ENCODE data around the gene ALOXE3.

Gene ALOXE3

GRCh38 chr17:8123695-8124349 is 5.5 kb upstream of the ALOXE3 start, which contains the start of gene HES7:
Gene HES7 (minus strand): TSS chr17:8124106. CDS start chr17:8124084, 22 bp downstream.
- H3K4me3 ChIP-seq (ENCODE audit: low read depth, low read length): peak within 1 kb of the TSS; percentile 58
- DNase-seq (ENCODE audit: low read depth): no peak
- TF ChIP-seq CTCF (IDR thresholded peaks at IDR 0.05; ENCODE audit: control insufficient read depth, extremely low read depth, insufficient read depth): no peak

- no peak for DNase-seq (ENCODE audit: low read depth)
- peak overlapping the region; percentile 58 for H3K4me3 ChIP-seq (ENCODE audit: low read depth, low read length)
- TF ChIP-seq CTCF (IDR thresholded peaks at IDR 0.05; ENCODE audit: control insufficient read depth, extremely low read depth, insufficient read depth): no peak
These were observed 4.8 kb upstream of the ALOXE3 start for GRCh38 chr17:8122924-8123694.

DNA sequence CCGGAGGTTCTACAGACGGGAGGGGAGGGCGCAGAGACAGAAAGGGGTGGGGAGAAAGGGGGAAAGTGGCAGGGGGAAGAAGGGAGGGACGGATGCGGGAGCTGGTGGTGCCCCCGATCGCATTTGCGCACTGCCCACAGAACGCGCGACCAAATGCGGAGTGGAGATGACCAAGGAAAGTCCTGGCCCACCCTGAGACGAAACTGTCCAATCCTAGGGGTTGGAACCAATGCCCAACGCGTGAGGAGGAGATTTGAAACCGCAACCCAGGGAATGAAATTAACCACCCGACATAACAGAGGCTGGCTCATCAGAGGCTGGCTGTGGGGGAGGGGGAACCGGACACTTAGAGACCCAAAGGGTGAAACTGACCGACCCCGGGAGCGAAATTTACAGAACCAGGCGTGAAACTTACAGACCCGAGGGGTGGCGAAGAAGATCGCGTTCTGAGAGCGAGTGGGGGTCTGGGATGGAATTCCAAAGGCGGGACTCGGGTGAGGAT is 4.2 kb upstream of the ALOXE3 start:
- no peak for DNase-seq (ENCODE audit: low read depth)
- no peak for TF ChIP-seq CTCF (IDR thresholded peaks at IDR 0.05; ENCODE audit: control insufficient read depth, extremely low read depth, insufficient read depth)
- peak overlapping the region; percentile 58 for H3K4me3 ChIP-seq (ENCODE audit: low read depth, low read length)

DNA sequence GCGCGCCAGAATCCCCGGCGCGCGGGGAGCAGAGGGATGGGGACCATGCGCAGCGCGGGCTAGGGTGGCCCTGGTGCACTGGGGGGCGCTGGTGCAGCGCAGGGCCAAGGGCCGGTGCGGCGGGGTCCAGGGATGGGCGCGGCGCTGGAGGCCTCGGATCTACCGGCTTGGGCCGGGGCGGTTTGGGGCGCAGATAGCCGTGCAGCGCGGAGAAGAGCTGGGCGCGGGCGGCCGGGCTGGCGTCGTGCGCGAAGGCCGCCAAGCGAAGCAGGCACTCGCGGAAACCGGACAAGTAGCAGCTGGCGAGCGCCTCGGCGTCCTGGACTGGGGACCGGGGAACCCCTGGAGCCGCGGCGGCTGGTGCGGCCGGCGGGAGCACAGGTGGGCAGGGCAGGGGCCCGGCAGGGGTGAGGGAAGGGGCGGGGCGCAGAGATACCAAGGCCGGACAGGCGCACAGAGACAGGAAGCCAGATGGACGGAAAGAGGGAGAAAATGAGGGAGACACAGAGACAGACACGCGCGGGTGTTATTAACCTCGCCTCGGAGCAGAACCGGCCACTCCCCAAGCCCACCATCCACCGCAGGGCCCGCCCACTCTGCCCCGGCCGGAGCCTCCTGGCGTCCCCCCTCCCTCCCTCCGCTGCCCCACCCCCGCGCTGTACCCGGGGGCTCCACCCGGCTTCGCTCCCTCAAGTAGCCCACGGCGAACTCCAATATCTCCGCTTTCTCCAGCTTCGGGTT is 3.5 kb upstream of the ALOXE3 start:
- TF ChIP-seq CTCF (IDR thresholded peaks at IDR 0.05; ENCODE audit: control insufficient read depth, extremely low read depth, insufficient read depth): peak; percentile 61
- DNase-seq (ENCODE audit: low read depth): no peak
- H3K4me3 ChIP-seq (ENCODE audit: low read depth, low read length): peak overlapping the region; percentile 58

- TF ChIP-seq CTCF (IDR thresholded peaks at IDR 0.05; ENCODE audit: control insufficient read depth, extremely low read depth, insufficient read depth): no peak
- no peak for DNase-seq (ENCODE audit: low read depth)
- peak overlapping the region; percentile 58 for H3K4me3 ChIP-seq (ENCODE audit: low read depth, low read length)
These were observed 3.0 kb upstream of the ALOXE3 start for GRCh38 chr17:8121407-8121680.

DNA sequence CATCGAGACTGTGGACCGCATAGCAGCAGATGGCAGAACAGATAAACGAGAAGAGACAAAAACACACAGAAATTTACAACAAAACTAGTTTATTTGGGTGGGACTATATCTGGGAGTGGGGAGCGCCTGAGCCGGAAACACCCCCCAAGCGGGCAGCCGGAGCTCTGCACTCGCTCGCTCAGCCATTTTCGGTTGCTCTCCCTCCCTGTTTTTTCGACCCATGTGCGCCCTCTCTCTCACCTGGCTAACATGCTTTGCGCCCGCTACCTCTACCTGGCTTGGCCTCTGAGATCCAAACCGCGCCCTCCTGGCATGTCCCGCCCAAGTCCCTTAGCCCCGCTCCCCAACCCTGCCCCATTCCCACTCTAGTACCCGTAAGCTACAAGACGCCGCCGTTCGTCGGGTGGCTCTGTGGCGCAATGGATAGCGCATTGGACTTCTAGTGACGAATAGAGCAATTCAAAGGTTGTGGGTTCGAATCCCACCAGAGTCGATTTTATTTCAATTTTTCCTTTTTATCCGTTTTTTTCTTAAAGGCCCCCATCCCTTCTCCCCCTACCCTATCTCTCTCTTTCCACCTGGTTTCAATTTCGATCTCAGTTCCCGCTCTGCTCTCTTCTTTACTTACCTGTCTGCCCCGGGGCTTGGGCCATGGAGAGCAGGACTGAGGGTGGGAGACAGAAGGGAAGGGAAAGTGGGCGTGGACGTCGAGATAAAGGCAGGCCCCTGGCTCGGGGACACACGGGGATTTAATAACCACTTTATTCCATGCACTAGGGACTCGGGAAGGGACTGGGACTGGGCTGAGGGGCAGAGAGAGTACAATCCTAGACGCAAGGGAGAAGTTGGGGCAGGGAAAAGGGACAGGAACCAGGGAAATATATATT is 2.4 kb upstream of the ALOXE3 start:
- H3K4me3 ChIP-seq (ENCODE audit: low read depth, low read length): peak overlapping the region; percentile 58
- peak; percentile 87 for DNase-seq (ENCODE audit: low read depth)
- TF ChIP-seq CTCF (IDR thresholded peaks at IDR 0.05; ENCODE audit: control insufficient read depth, extremely low read depth, insufficient read depth): peak; percentile 17; the same call in 1 of the 2 replicates

Data from LNCaP clone FGC (cell line).